Small intestine (tissue), 7 donors: ENCODE results near the gene ENO3. TPM values are rescaled to one million over a fixed set of nuclear protein-coding genes. Genes with fewer than 3 reads are reported as not detected.

ENCODE experiments used
- DNase-seq, 2 donors: peaks; one replicate each; pipeline versions ENCODE4 v3.0.0 to v3.0.0-alpha.2; 2013
- FAIRE-seq: peaks from 2 replicates; lab custom pipeline; 2012; peaks lifted over from hg19 to GRCh38; lab: Jason Lieb, UNC
- H3K27ac ChIP-seq, 3 donors: one replicate each; pipeline ENCODE4 v1.5.1; 2013; ENCODE audit warnings: low read length in 2 of 3, mild to moderate bottlenecking in 2 of 3, control low read depth in 1 of 3, inconsistent platforms in 1 of 3, low read depth in 1 of 3, moderate library complexity in 1 of 3
- H3K27me3 ChIP-seq, 3 donors: one replicate each; pipeline ENCODE4 v1.6.1; 2013; ENCODE audit warnings: low read length in 3 of 3, inconsistent platforms in 1 of 3; ENCODE audit not compliant: control insufficient read depth in 3 of 3, insufficient read depth in 3 of 3
- H3K36me3 ChIP-seq, 3 donors: one replicate each; pipeline ENCODE4 v1.6.1; 2013; ENCODE audit warnings: low read length in 3 of 3, inconsistent platforms in 1 of 3, low read depth in 1 of 3, mild to moderate bottlenecking in 1 of 3, moderate library complexity in 1 of 3; ENCODE audit not compliant: control insufficient read depth in 3 of 3, insufficient read depth in 2 of 3
- H3K4me1 ChIP-seq, 3 donors: one replicate each; pipeline ENCODE4 v1.6.1; 2013; ENCODE audit warnings: low read length in 2 of 3, inconsistent platforms in 1 of 3, low read depth in 1 of 3, mild to moderate bottlenecking in 1 of 3, moderate library complexity in 1 of 3; ENCODE audit not compliant: control insufficient read depth in 3 of 3, insufficient read depth in 2 of 3
- H3K4me3 ChIP-seq, 3 donors: one replicate each; pipeline ENCODE4 v1.5.1; 2013; ENCODE audit warnings: low read length in 3 of 3, control low read depth in 1 of 3, inconsistent platforms in 1 of 3, low read depth in 1 of 3, mild to moderate bottlenecking in 1 of 3, moderate library complexity in 1 of 3
- H3K9me3 ChIP-seq, 2 donors: one replicate each; pipeline ENCODE4 v1.6.1; 2013; ENCODE audit warnings: low read depth in 1 of 2, low read length in 1 of 2; ENCODE audit not compliant: control insufficient read depth in 2 of 2, insufficient read depth in 1 of 2
- WGBS, 3 donors: extraction: QIAGEN DNeasy Blood & Tissue Kit; methylation state at CpG; one replicate each; pipeline ENCODE4 v1.1.7; 2013; 5-methylcytosine and 5-hydroxymethylcytosine counted together
- polyA plus RNA-seq, 4 donors: library from polyadenylated mRNA; stranded (reverse) in 3 of 4; unstranded in 1 of 4; fragments of 200-250 nt in 3 of 4; fragments of 120-200 nt in 1 of 4; gene quantifications; one replicate each; pipeline versions ENCODE4 v1.2.1 to v1.2.3, GENCODE V29; 2013
- donor health status: healthy with polysubstance abuse.
- donor health status: control.
- donor health status: control.
- donor health status: Bipolar disorder and iron deficiency.
- donor health status: healthy.

Gene ENO3
- polyA plus RNA-seq, 4 donors, result 10.7 to 98.0 (median 27.5) TPM

DNA sequence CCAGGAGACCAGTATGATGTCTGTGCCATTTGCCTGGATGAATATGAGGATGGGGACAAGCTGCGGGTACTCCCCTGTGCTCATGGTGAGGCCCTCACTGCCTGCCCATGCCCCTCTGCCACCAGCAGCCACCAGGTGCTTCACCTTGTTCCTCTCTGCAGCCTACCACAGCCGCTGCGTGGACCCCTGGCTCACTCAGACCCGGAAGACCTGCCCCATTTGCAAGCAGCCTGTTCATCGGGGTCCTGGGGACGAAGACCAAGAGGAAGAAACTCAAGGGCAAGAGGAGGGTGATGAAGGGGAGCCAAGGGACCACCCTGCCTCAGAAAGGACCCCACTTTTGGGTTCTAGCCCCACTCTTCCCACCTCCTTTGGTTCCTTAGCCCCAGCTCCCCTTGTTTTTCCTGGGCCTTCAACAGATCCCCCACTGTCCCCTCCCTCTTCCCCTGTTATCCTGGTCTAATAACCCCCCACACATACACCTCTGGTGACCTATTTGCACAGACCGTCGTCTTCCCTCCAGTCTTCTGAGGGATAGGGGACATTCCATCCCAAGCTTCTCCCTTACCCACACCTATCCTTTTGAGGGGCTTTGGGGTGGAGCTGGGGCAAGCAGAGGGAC, 6.3 kb upstream of the ENO3 start:
- H3K36me3 ChIP-seq, result peaks cover 0 to 51% (median 24%) of the 10 kb centered on the region in 3 donors
- H3K4me1 ChIP-seq, result peaks cover 4 to 31% (median 17%) of the 10 kb centered on the region in 3 donors
- no peak for DNase-seq
- no peaks in the 10 kb centered on the region for H3K27me3 ChIP-seq
- no peak for FAIRE-seq
- H3K4me3 ChIP-seq, result peak overlapping the region in 1 of 3 donors; percentile 5
- peak overlapping the region; percentile 37 to 86 (median 86) for H3K27ac ChIP-seq
- 43 to 58% (median 48%) methylated on average over 8 of the region's 8 CpGs for WGBS, 3 donors
- H3K9me3 ChIP-seq, result no peaks in the 10 kb centered on the region

- peaks cover 4 to 34% (median 17%) of the 10 kb centered on the region in 3 donors for H3K4me1 ChIP-seq
- H3K36me3 ChIP-seq, result peaks cover 0 to 51% (median 24%) of the 10 kb centered on the region in 3 donors
- peak overlapping the region; percentile 37 to 86 (median 86) for H3K27ac ChIP-seq
- DNase-seq, result peak; percentile 71 to 92
- 17 to 29% (median 18%) methylated on average over 7 of the region's 7 CpGs for WGBS, 3 donors
- no peak for FAIRE-seq
- H3K27me3 ChIP-seq, result no peaks in the 10 kb centered on the region
- H3K4me3 ChIP-seq, result peak overlapping the region in 1 of 3 donors; percentile 87
- no peaks in the 10 kb centered on the region for H3K9me3 ChIP-seq
Observed at GRCh38 chr17:4945176-4945943, 5.6 kb upstream of the ENO3 start.

GRCh38 chr17:4945944-4946280, 5.0 kb upstream of the ENO3 start:
- no peak for FAIRE-seq
- no peaks in the 10 kb centered on the region for H3K27me3 ChIP-seq
- peak overlapping the region in 2 of 3 donors; percentile 87 to 93 for H3K4me3 ChIP-seq
- 16 to 27% (median 21%) methylated on average over 3 to 4 of the region's 4 CpGs for WGBS, 3 donors
- no peaks in the 10 kb centered on the region for H3K9me3 ChIP-seq
- H3K27ac ChIP-seq, result peak overlapping the region; percentile 86 to 97 (median 86)
- no peak for DNase-seq
- H3K36me3 ChIP-seq, result peaks cover 0 to 51% (median 24%) of the 10 kb centered on the region in 3 donors
- peaks cover 4 to 40% (median 22%) of the 10 kb centered on the region in 3 donors for H3K4me1 ChIP-seq

DNA sequence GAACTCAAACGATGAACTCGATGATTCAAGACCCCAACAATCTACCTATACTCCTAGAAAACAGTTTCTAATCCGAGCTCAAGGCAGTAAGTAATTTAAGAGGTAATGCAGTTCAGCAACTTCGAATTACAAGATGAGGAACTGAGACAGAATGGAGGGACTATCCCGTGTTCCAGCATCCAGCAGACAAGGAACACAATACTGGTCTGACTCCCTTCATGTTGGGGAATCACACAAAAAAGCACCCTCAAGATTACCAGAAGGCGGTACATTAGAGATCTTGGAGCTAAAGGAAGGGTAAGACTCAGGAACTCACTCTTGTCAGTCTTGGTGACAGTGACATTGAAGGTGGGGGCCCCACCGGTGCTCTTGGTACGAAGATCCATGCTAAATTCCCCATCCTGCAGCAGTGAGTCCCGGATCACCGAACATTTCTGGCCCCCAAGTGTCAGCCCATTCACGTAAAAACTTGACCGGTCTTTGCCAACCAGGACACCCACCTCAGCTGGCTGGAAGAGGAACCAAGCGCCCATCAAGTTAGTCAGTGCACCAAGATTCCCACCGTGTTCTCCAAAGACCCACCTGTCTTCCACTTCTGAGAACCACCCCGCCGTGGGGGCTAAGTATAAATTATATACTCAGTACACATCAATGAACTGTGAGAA, 4.5 kb upstream of the ENO3 start:
- Histone ChIP-seq H3K4me1 (peaks cover 4 to 42% (median 18%) of the 10 kb centered on the region in 3 donors), H3K27me3 (no peaks in the 10 kb centered on the region), H3K36me3 (peaks cover 0 to 51% (median 24%) of the 10 kb centered on the region in 3 donors), H3K4me3 (peak overlapping the region; percentile 87 to 99 (median 93)), H3K9me3 (no peaks in the 10 kb centered on the region), H3K27ac (peak overlapping the region; percentile 86 to 97 (median 86))
- WGBS, 3 donors, result 8 to 21% (median 8%) methylated on average over 16 of the region's 16 CpGs
- no peak for FAIRE-seq
- DNase-seq, result no peak

DNA sequence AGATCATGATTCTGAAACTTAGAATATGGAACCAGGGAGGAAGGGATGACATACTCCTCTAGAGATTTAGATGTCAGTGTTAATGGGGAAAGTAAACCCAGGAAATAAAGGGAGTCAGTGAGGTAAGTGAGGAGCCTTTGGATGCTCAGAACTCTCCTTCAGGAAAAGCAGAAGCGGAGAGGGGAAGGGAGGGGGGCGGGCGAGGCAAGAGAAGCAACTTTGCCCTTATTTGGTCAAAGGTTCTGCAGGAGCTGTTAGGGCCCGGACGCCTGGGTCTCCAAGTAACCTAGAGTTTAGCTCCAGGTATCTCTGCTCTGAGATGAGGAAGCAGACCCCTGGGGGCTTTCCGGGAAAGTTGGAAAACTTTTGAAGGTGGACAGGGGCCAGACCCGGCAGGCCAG, 3.9 kb upstream of the ENO3 start:
- FAIRE-seq, result no peak
- H3K9me3 ChIP-seq, result no peaks in the 10 kb centered on the region
- H3K36me3 ChIP-seq, result peaks cover 0 to 48% (median 24%) of the 10 kb centered on the region in 3 donors
- H3K4me1 ChIP-seq, result peaks cover 4 to 41% (median 16%) of the 10 kb centered on the region in 3 donors
- 0 to 5% (median 0%) methylated on average over 5 to 7 of the region's 7 CpGs for WGBS, 3 donors
- no peak for DNase-seq
- H3K4me3 ChIP-seq, result peak overlapping the region; percentile 87 to 99 (median 93)
- H3K27ac ChIP-seq, result peak overlapping the region; percentile 86 to 97 (median 86)
- no peaks in the 10 kb centered on the region for H3K27me3 ChIP-seq

DNA sequence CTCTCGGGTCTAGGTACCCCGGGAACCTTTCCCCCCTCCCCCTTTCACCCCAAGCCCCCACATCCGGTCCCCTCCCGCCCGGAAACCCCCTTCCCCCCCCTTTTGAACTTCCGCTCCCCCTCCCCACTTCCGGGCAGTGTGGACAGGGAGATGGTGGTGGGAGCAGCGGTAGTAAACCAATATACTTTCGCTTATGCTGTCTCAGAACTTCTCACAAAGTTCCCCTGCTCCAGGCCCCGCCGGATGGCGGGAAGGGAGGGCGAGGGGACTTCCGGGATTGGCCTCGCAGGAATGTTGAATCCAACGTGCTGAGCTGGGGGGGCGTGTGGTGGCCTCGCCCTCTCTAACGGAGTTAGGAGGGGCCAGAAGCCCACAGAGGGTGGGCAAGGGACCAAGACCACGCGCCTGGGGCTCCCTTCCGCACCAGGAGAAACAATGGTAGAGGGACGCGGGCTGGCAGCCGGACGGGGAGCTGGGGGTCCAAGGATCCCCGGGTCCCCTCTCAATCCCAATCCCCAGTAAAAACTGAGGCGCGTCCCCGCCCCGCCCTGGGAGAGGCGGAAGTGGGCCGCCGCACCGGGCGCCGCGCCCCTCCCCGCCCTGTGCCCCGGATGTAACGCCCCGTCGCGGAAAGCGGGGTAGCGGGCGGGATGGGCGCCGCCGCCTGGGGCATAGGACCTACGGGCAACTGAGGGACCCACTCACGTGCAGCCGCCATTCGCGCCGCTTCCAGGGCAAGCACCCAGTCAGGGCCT, 3.3 kb upstream of the ENO3 start:
- peaks cover 4 to 40% (median 16%) of the 10 kb centered on the region in 3 donors for H3K4me1 ChIP-seq
- 0 to 1% (median 0%) methylated on average over 36 to 56 of the region's 56 CpGs for WGBS, 3 donors
- no peaks in the 10 kb centered on the region for H3K9me3 ChIP-seq
- peaks cover 0 to 42% (median 21%) of the 10 kb centered on the region in 3 donors for H3K36me3 ChIP-seq
- DNase-seq (peak; percentile 69 to 76), FAIRE-seq (no peak)
- peak overlapping the region; percentile 95 to 98 (median 97) for H3K27ac ChIP-seq
- H3K27me3 ChIP-seq, result no peaks in the 10 kb centered on the region
- H3K4me3 ChIP-seq, result peak overlapping the region; percentile 87 to 99 (median 93)

DNA sequence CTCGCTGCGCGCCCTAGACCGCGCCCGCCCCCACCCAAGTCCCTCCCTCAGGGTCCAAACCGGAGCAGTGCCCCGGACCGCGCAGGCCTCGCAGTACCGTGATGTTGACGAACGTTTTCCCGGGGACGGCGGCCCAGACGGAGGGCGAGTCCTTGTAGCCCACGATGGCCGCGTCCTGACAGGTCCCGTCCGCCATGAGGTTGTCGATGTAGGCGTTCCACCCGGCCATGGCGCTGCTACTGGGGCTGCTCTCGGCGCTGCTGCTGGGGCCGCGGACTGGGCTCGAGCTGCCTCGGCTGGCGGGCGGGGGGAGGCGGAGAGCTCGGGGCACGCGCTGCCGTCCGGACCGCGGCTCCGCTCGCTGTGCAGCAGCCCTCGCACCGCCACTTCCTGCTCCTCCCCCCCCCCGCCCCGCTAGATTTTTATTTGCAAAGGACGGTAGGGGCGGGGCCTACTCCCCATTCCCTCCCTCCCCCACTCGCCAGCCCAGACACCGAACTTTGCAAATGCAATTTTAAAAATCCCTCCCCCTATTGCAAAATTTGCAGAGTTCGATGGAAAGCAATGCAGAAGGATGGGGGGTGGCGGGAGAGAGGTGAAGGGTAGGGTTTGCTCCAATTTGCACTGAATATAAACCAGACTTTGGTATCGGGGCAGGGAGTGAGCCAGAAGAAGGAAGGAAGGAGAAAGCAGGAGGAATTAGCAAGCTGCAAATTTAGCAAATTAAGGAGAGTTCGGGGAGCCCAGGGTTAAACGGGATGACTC, 2.6 kb upstream of the ENO3 start, which contains the start of gene PFN1:
PFN1 (minus strand) TSS at position 365 of the 765 bp plus-strand sequence; CDS start at position 229, 136 bp downstream.
- DNase-seq (peak; percentile 91 to 94), FAIRE-seq (no peak)
- peaks cover 0 to 35% (median 20%) of the 10 kb centered on the region in 3 donors for H3K36me3 ChIP-seq
- H3K9me3 ChIP-seq, result no peaks in the 10 kb centered on the region
- WGBS, 3 donors, result 0 to 1% (median 0%) methylated on average over 48 to 59 of the region's 59 CpGs
- peak within 1 kb of the TSS; percentile 98 to 100 (median 99) for H3K27ac ChIP-seq
- H3K27me3 ChIP-seq, result no peaks in the 10 kb centered on the region
- peak within 1 kb of the TSS; percentile 87 to 99 (median 93) for H3K4me3 ChIP-seq
- H3K4me1 ChIP-seq, result peaks cover 3 to 40% (median 16%) of the 10 kb centered on the region in 3 donors
